HEK293 (cell line): ENCODE results near the gene BMP6.

Source experiments
- HOXA7 ChIP-seq: sonication (generic); formaldehyde crosslinking; IDR thresholded peaks from 2 replicates; pipeline ENCODE4 v1.8.1; 2022; ENCODE audit warnings: missing genetic modification reagents, borderline replicate concordance
- ZNF10 ChIP-seq: fragments of 450-650 bp; formaldehyde crosslinking; IDR thresholded peaks from 2 replicates; pipeline ENCODE4 v1.5.1; 2017; ENCODE audit warnings: missing biosample characterization, missing genetic modification characterization
- ZNF174 ChIP-seq: fragments of 450-650 bp; formaldehyde crosslinking; IDR thresholded peaks from 2 replicates; pipeline ENCODE4 v1.5.0; 2017; ENCODE audit warnings: missing biosample characterization, mild to moderate bottlenecking, missing genetic modification characterization
- ZNF214 ChIP-seq: fragments of 450-650 bp; formaldehyde crosslinking; IDR thresholded peaks from 2 replicates; pipeline ENCODE4 v1.5.1; 2017; ENCODE audit warnings: missing biosample characterization, mild to moderate bottlenecking, missing genetic modification characterization, borderline replicate concordance
- ZNF558 ChIP-seq: fragments of 450-650 bp; formaldehyde crosslinking; IDR thresholded peaks from 2 replicates; pipeline ENCODE4 v1.5.1; 2016; ENCODE audit warnings: missing biosample characterization, missing genetic modification characterization
- TF ChIP-seq, protein P1 (sequence below): fragments of 450-650 bp; formaldehyde crosslinking; IDR thresholded peaks from 2 replicates; pipeline ENCODE4 v1.5.1; 2016; ENCODE audit warnings: missing biosample characterization, missing genetic modification characterization, low read depth
- TF ChIP-seq, protein P2 (sequence below): fragments of 450-650 bp; IDR thresholded peaks from 2 replicates; pipeline ENCODE4 v1.5.1; 2018; ENCODE audit warnings: missing biosample characterization, mild to moderate bottlenecking, missing genetic modification characterization
- TF ChIP-seq, protein P3 (sequence below): fragments of 450-650 bp; formaldehyde crosslinking; IDR thresholded peaks from 2 replicates; pipeline ENCODE4 v1.5.1; 2016; ENCODE audit warnings: missing biosample characterization, missing genetic modification characterization

DNA sequence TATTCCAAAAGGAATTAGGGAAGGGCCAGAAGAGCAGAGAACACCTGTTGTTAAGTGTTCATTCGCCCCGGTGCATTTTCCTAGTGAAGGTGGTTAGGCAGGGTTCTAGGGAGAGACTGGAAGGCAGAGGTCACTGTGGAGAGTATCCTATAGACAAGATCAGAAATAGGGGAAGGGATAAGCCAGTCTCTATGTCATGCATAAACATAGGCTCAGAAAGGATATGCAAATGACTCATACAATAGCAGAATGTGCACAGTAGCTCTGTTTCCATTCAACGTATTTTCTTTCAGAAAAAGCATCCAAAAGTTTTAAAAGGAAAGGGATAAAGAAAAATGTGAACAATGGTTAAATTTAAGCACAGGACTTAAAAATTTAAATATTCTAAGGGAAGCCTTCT lies 47.4 kb downstream of the BMP6 start:
- TF ChIP-seq, protein P1, sequence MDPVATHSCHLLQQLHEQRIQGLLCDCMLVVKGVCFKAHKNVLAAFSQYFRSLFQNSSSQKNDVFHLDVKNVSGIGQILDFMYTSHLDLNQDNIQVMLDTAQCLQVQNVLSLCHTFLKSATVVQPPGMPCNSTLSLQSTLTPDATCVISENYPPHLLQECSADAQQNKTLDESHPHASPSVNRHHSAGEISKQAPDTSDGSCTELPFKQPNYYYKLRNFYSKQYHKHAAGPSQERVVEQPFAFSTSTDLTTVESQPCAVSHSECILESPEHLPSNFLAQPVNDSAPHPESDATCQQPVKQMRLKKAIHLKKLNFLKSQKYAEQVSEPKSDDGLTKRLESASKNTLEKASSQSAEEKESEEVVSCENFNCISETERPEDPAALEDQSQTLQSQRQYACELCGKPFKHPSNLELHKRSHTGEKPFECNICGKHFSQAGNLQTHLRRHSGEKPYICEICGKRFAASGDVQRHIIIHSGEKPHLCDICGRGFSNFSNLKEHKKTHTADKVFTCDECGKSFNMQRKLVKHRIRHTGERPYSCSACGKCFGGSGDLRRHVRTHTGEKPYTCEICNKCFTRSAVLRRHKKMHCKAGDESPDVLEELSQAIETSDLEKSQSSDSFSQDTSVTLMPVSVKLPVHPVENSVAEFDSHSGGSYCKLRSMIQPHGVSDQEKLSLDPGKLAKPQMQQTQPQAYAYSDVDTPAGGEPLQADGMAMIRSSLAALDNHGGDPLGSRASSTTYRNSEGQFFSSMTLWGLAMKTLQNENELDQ (tag by site-specific recombination) = no peak
- TF ChIP-seq ZNF558 (no peak), ZNF214 (tag by site-specific recombination) (no peak), ZNF10 (tag by site-specific recombination) (no peak), HOXA7 (CRISPR knock-in tag) (no peak), ZNF174 (tag by site-specific recombination) (no peak)
- TF ChIP-seq, protein P2, sequence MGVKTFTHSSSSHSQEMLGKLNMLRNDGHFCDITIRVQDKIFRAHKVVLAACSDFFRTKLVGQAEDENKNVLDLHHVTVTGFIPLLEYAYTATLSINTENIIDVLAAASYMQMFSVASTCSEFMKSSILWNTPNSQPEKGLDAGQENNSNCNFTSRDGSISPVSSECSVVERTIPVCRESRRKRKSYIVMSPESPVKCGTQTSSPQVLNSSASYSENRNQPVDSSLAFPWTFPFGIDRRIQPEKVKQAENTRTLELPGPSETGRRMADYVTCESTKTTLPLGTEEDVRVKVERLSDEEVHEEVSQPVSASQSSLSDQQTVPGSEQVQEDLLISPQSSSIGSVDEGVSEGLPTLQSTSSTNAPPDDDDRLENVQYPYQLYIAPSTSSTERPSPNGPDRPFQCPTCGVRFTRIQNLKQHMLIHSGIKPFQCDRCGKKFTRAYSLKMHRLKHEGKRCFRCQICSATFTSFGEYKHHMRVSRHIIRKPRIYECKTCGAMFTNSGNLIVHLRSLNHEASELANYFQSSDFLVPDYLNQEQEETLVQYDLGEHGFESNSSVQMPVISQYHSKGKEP (tag by site-specific recombination) = no peak
- TF ChIP-seq, protein P3, sequence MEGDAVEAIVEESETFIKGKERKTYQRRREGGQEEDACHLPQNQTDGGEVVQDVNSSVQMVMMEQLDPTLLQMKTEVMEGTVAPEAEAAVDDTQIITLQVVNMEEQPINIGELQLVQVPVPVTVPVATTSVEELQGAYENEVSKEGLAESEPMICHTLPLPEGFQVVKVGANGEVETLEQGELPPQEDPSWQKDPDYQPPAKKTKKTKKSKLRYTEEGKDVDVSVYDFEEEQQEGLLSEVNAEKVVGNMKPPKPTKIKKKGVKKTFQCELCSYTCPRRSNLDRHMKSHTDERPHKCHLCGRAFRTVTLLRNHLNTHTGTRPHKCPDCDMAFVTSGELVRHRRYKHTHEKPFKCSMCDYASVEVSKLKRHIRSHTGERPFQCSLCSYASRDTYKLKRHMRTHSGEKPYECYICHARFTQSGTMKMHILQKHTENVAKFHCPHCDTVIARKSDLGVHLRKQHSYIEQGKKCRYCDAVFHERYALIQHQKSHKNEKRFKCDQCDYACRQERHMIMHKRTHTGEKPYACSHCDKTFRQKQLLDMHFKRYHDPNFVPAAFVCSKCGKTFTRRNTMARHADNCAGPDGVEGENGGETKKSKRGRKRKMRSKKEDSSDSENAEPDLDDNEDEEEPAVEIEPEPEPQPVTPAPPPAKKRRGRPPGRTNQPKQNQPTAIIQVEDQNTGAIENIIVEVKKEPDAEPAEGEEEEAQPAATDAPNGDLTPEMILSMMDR = no peak
